NCI-H748 treated with DMSO at 0.1 percent for 48 hours (cell line): ENCODE measurements around the gene FRZB.

Experiments
- DNase-seq: peaks from one replicate; lab custom pipeline; 2025; lab: John Stamatoyannopoulos, UW

The FRZB gene

DNA sequence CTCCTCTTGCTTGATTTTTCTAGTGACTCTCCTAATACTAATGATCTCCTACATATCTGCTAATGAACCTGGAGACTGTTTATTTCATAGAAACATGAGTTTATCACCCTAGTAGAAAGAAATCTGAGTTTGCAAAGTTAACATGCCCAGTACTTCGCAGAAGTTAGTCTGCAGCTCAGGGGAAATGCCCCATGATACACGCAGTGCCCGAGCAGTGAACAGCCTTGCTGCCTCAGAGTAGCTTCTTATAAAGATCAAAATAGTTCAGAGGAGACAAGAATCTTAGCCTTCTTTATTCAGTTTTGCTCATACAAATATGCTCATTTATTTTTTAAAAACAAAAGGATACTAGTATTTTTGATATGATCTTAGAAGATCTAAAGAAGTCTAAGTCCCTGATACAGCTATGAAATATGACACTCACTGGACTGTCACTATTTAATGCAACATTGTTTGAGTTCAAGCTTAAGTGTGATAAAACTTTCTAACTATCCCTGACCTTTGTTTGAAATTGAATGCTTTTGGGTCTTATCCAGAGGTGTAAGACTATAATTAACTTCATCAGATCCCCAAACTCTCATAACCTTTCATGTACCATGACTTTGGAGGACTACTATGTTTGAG, 20.5 kb downstream of the FRZB start:
- DNase-seq: no peak

DNA sequence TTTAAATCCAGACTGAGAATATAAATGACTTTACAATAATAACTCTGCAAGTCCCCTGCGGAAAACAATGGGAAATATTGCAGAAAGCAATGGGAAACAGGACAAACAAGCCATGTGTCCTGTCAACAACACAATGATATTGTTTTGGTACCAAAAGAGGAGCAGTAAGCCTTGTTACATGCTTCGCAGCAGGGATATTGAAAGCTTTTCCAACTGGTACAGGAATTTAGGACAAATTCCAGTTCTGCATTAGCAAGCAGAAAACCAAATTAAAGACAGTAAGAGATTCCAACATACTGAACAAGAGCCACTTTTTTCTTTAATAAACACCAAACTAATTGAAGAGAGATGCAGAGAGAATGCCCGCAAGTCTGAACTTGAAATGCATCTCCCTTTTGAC, 30.0 kb downstream of the FRZB start:
- DNase-seq: no peak

GRCh38 chr2:182834293-182834692, 32.1 kb downstream of the FRZB start:
- no peak for DNase-seq

GRCh38 chr2:182833084-182833854, 33.2 kb downstream of the FRZB start:
- DNase-seq: no peak

DNA sequence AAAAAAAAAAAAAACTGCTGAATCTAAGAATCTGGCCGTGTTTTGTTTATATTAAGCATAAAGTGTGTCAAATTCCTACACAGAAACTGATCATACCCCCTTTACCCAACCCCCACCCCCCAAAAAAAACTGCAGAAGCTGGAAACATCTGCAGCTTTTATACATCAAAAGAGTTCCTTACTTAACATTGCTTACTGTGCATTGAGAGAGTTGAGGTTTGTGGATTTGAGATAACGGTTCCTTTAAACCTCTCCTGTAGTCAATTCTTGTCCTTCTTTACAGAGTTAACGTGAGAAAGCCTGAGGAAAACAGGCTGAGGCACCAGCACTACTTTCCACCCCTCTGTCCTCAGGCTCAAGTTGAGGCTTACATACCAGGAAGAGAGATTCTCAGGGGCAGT, 34.5 kb downstream of the FRZB start:
- DNase-seq: no peak

- no peak for DNase-seq
These were observed 35.3 kb downstream of the FRZB start for GRCh38 chr2:182831101-182831500.

- DNase-seq: no peak
These were observed 39.1 kb downstream of the FRZB start for GRCh38 chr2:182827182-182827879.

- DNase-seq: no peak
These were observed 39.9 kb downstream of the FRZB start for GRCh38 chr2:182826496-182826895.

DNA sequence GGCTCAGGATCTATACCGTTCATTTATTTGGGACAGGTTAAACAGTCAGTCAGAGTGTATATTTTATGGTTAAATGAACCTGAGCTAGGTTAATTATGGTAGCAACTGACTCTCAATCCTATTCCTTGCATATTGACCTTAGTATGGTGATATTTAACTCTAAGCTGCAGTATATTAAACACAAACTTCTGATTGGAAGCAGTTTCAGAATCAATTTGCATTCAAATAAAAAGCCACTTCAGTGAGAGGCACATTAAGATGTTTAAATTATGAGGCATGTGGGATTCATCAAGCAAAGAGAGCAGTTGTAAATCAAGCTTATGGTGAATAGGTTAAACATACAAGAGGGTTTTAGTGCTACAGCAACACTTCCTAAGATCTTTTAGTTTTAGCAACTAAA, 40.4 kb downstream of the FRZB start:
- no peak for DNase-seq

DNA sequence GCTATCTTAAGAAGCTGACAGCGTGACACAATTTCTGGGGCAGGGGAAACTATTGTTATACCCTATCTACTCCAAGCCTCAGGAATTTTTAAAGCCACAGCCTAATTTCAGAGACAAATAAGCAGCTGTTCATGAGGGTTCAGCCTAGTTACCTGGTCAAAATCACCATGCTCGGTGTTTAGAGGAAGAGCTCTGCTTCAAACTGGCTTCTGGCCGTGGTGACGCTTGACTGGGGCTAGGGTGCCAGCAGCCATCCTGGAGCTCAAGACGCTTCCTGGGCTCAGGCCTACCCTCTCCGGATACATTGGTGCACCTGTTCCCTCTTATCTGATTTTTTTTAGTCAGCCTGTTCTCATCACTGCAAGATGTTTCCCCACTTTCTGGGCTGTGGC, 41.7 kb downstream of the FRZB start:
- no peak for DNase-seq

DNA sequence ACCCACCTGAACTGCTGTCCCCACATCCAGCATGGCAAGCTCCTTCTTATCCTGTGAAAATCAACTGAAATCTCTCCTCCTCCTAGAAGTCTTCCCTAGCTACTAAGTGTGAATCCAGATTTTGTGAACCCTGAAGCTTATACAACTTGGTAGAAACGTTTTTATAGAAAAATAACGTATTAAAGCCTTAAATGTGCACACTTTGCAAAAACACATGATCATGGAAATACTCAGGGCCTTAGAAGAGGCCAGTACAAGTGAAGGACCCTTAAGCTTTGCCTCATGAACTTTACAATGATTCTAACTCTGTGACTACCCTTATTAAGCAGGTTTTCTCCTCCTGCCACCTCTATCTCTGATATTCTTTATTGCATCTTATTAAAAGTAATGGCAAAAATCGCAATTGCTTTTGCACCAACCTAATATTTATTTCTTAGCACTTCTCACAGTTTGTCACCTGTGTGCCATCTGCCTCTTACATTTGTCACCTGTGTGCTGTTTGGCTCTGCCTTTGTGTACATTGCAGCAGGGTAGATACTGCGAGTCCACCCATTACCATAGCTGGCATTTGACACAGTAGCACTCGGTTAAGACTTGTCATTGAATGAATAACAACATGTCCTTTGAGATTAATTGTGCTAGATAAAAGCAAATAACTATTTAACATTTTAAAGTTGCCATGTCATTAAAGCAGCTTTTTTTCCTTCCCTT, 42.2 kb downstream of the FRZB start:
- peak; percentile 67 for DNase-seq

DNA sequence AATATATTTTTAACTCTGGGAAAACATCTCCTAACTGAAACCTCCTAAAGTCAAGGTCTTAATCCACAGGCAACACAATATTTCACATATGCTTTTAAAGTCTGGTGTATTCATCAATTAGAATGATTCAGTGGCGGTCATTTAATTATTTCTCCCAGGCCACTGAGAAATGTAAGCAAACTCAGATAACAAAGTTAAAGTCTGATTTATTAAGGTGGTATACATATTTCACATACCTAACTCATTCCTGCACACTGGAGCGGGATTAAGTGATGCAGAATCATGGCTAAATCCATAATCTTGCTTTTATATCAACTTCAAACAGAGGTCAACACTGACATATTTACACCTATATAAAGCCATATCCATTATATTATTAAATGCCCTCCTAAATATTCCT, 43.7 kb downstream of the FRZB start:
- no peak for DNase-seq

DNA sequence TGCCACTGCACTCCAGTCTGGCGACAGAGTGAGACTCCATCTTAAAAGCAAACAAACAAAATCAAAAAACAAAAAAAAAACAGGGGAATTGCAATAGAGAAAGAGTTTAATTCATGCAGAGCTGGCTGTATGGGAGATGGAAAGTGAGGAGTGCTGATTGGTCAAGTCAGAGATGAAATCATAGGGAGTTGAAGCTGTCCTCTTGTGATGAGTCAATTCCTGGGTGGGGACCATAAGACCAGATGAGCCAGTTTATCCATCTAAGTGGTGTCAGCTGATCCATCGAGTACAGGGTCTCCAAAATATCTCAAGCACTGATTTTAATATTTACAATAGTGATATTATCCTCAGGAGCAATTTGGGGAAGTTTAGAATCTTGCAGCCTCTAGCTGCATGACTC, 45.3 kb downstream of the FRZB start:
- no peak for DNase-seq

DNA sequence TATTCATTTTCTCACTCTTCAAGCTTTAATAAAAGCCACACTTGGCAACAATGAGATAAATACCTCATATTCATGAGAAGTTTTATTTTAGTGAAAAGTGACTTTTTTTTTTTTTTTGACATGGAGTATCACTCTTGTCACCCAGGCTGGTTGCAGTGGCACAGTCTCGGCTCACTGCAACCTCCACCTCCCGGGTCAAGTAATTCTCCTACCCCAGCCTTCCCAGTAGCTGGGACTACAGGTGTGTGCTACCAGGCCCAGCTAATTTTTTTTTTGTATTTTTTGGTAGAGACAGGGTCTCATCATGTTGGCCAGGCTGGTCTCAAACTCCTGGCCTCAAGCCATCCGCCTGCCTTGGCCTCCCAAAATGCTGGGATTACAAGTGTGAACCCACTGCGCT, 47.0 kb downstream of the FRZB start:
- no peak for DNase-seq

- peak; percentile 84 for DNase-seq
These were observed 47.5 kb downstream of the FRZB start for GRCh38 chr2:182818925-182819324.

- DNase-seq: no peak
These were observed 47.9 kb downstream of the FRZB start for GRCh38 chr2:182818501-182818900.

- DNase-seq: no peak
These were observed 48.9 kb downstream of the FRZB start for GRCh38 chr2:182817558-182817957.

DNA sequence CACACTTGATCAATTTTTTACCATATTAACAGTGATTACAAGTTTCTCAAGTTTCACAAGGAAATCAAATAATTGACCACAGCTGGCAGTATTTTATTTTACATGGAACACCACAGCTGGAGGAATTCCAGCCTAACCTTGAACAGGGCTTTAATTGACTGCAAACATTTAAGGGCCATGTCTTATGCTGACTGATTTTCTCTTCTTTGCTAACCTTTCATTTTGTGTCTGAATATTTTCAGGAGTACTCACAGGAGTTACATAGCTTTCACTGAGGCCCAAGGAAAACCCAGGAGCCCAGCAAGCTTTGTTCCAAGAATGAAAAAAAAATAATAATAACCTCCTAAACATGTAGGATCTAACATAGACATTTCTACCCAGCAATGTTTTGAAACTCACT, 49.6 kb downstream of the FRZB start:
- DNase-seq: no peak

DNA sequence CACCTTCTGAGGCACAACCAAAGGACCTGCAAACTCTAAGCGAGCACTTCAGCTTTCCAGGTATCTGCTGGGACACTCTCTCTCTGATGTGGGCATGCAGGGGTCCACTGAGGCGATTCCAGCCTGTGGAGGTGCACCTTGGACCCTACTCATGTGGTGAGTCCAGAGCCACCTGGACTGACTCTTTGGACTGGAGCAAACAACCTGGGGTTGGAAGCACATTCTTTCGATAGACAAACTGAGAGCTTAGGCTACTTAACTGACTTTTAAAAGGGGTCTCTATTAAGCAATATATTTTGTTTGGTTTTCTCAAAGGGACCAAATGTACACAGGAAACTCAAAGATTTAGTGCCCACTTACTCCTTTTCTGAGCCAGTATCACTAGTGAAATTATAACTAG, 51.6 kb downstream of the FRZB start:
- DNase-seq: no peak

- no peak for DNase-seq
These were observed 52.1 kb downstream of the FRZB start for GRCh38 chr2:182814380-182814779.

GRCh38 chr2:182810087-182810486, 56.4 kb downstream of the FRZB start:
- DNase-seq: no peak

DNA sequence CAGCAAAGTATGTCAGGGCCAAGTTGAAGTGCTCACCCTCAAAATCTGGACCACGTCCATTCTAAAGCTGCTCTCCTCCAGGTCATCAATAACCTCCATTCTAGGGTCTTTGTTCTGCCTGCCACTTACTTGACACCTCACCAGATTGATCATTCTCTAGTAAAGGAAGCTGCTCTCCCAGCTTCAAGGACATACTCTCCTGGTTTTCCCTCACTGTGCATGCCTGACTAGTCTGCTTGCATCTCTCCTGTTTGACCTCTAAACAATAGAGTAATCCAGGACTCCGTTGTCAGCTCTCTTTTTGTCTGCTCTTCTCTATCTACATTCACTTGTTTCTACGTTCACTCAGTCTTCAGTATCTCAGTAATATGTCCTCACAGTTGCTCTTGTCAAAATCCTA, 59.1 kb downstream of the FRZB start:
- no peak for DNase-seq

- no peak for DNase-seq
These were observed 62.3 kb downstream of the FRZB start for GRCh38 chr2:182804128-182804527.
